Activated naive CD4-positive, alpha-beta T cell treated with Interleukin-2 at 50 U/mL for 16 hours (primary cell): Measurements from ENCODE around the gene TXNDC17.
"Not testable (repeated sequence)": the region's sequence is repeated elsewhere in the genome, so short reads cannot be mapped to it uniquely, and the experiment has no call there.

ENCODE experiments used
- DNase-seq: peaks from one replicate; pipeline ENCODE4 v3.0.0-alpha.2; 2020

The TXNDC17 gene

GRCh38 chr17:6638046-6638908 lies 2.6 kb upstream of the TXNDC17 start:
- DNase-seq = no peak

- DNase-seq = no peak
These were observed 1.8 kb upstream of the TXNDC17 start for GRCh38 chr17:6639014-6639585.

GRCh38 chr17:6639586-6640535 lies 999 bp upstream of the TXNDC17 start:
- DNase-seq = peak; percentile 47

- no peak for DNase-seq
These were observed 495 bp downstream of the TXNDC17 start for GRCh38 chr17:6641247-6641863.

DNA sequence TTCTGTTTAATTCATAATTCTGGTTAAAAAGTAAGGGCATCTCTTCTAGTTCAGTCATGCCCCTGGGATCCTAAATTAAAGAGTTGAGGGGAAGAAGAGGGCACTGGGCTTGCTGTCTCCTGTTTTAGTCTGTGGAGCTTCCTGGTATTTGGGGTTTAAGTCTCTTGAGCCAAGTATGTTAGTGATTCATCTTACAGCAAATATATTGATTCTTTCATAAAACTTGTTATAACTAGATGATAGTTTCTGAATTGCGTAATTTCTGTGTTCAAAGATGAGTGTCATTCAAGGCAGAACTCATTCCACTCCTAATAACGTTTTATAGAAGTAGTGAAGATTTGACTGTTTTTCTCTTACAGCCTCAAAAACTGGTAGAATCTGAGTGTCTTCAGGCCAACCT lies 1.7 kb downstream of the TXNDC17 start:
- no peak for DNase-seq

- DNase-seq = no peak
These were observed 2.7 kb downstream of the TXNDC17 start for GRCh38 chr17:6643451-6644125.

DNA sequence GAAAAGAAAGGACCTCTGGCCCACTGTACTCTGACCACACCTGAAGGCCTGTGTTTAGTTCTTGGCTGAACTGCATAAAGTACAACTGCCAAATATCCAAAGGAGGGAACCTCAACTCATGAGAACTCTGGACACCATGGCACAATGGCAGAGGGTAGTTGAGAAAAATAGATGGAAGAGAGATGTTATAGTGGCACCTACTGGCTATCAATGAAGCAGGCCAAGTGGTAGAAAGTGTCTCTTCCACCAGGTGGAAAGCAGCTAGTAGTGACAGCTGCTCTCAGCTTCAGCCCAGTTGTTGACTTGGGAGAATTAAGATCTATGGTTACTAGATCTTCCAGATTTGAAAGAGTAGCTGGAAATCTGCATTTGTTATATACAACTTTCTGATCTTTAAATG lies 7.3 kb downstream of the TXNDC17 start:
- no peak for DNase-seq

- DNase-seq = peak; percentile 95
These were observed 10.6 kb downstream of the TXNDC17 start, which contains the start of the genes C17orf100 and MED31 for GRCh38 chr17:6651354-6651918. TSS of gene C17orf100 (plus strand) at chr17:6651762. CDS start at chr17:6651914, 152 bp downstream. TSS of gene MED31 (minus strand) at chr17:6651605. CDS start at chr17:6651528, 77 bp downstream.

GRCh38 chr17:6651919-6652452 lies 11.1 kb downstream of the TXNDC17 start:
- DNase-seq = peak; percentile 36

- DNase-seq = no peak
These were observed 14.2 kb downstream of the TXNDC17 start for GRCh38 chr17:6654841-6655731.

DNA sequence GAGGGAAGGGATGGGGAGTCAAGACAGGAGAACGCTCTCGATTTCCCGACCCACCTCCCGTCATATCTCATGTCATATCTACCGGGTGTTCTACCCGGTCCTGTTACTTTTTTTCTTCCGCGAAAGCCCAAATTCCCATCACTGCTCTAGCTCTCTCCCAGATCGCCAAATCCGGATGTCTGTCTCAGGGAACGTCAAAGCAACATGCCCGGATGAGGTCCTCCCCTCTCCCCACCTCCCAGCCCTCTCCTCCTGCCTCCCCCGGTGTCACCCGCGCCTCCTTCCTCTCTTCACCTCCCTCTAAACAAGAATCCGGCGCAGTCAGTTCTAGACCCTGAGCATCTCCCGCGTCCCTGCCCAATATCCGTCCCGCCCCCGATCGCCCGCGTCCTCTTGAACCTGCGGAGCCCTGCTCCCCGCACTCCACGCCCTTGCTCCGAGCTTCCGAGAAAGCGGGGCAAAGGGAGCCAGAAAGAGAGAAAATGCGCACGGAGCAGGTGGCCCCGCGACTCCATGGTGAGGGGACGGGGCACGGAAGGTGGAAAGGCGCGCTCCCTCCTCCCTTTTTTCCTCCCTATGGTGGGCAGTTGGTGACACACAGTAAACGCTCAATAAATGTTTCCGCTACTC lies 15.0 kb downstream of the TXNDC17 start:
- DNase-seq = not testable (repeated sequence)

GRCh38 chr17:6656797-6657632 lies 16.2 kb downstream of the TXNDC17 start:
- DNase-seq = peak; percentile 67

DNA sequence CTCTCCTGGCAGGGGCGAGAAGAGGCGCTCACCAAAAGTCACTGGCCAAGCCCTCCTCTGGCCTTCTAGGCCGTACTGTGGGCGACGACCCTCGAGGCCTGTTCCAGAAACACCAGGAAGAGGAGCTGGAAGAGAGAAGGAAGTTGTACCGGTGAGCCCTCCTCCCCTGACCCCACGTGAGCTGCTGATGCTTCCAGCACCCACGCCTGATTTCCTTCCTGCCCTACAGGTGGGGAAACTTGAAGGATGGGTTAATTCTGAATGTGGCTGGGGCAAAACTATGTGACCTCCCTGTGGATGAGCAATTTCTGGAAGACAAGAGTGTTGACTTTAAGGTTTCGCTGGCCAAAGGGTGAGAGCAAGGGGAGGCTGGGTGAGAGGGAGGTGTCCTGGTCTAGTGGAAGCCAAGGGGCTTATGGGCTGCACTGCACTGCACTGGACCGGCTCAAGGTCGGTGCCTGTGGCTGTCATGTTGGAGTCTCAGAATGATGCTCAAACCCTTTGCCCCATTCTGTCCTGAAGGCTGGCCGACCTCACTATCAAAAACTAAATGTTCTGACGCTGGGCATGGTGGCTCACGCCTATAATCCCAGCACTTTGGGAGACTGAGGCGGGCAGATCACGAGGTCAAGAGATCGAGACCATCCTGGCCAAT lies 16.9 kb downstream of the TXNDC17 start:
- DNase-seq = no peak

DNA sequence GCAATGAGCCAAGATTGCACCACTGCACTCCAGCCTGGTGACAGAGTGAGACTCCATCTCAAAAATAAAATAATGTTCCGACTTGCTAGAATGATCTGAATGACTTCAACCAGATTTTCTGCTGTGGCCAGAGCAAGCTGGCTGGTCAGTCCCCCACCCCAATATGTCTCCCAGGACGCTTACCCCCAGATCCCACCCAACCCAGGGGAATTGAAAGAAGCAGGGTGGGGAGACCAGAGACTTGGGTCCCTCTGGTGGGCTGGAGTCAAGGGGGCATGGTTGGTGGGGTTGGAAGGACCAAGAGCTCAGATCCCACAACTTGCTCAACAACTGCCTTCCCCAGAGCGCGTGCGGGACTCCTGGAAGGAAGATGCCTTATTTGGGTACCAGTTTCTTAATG lies 17.6 kb downstream of the TXNDC17 start:
- DNase-seq = not testable (repeated sequence)

- DNase-seq = no peak
These were observed 19.2 kb downstream of the TXNDC17 start for GRCh38 chr17:6660101-6660500.

- DNase-seq = no peak
These were observed 20.1 kb downstream of the TXNDC17 start for GRCh38 chr17:6660805-6661463.

GRCh38 chr17:6661464-6661848 lies 20.6 kb downstream of the TXNDC17 start:
- DNase-seq = no peak

- not testable (repeated sequence) for DNase-seq
These were observed 22.3 kb downstream of the TXNDC17 start for GRCh38 chr17:6663200-6663599.
